ENCODE results near the gene SPINK14. TPM values are rescaled to one million over a fixed set of nuclear protein-coding genes. Genes with fewer than 3 reads are reported as not detected.

Gene SPINK14
- total RNA-seq, 3 donors from 2014 or later: not detected

DNA sequence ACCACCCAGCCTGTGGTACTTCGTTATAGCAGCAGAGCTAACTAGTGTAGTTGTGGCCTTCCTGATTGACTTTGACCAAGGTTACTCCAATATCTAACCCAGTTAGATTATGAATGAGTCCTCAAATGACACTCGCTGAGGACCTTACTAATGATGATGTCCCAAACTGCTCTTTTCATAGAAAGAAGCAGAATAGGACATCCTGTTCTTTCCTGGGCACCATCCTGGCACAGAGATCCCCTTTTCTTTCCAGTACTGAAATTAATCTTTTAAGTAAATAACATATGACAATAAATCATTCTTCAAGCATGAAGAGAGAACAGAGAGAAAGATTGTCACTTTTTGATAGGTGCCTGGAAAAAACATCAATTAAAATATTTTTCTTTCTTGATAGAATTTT is 26.7 kb upstream of the SPINK14 start:
- DNase-seq (ENCODE audit: low spot score in 2 of 2): no peak
- Histone ChIP-seq H3K9me3 (no peaks in the 10 kb centered on the region), H3K4me3 (no peak overlapping the region), H3K27me3 (no peaks in the 10 kb centered on the region), H3K27ac (no peak overlapping the region), H3K36me3 (no peaks in the 10 kb centered on the region), H3K4me1 (no peaks in the 10 kb centered on the region)
- intact Hi-C loops (cut with DNase I; ENCODE audit: low total_unique reads): no loop called here
- TF ChIP-seq, protein P1, sequence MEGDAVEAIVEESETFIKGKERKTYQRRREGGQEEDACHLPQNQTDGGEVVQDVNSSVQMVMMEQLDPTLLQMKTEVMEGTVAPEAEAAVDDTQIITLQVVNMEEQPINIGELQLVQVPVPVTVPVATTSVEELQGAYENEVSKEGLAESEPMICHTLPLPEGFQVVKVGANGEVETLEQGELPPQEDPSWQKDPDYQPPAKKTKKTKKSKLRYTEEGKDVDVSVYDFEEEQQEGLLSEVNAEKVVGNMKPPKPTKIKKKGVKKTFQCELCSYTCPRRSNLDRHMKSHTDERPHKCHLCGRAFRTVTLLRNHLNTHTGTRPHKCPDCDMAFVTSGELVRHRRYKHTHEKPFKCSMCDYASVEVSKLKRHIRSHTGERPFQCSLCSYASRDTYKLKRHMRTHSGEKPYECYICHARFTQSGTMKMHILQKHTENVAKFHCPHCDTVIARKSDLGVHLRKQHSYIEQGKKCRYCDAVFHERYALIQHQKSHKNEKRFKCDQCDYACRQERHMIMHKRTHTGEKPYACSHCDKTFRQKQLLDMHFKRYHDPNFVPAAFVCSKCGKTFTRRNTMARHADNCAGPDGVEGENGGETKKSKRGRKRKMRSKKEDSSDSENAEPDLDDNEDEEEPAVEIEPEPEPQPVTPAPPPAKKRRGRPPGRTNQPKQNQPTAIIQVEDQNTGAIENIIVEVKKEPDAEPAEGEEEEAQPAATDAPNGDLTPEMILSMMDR (IDR thresholded peaks at IDR 0.05): no peak
- TF ChIP-seq POLR2A (IDR thresholded peaks at IDR 0.05): no peak
- TF ChIP-seq POLR2AphosphoS5 (IDR thresholded peaks at IDR 0.05): no peak

DNA sequence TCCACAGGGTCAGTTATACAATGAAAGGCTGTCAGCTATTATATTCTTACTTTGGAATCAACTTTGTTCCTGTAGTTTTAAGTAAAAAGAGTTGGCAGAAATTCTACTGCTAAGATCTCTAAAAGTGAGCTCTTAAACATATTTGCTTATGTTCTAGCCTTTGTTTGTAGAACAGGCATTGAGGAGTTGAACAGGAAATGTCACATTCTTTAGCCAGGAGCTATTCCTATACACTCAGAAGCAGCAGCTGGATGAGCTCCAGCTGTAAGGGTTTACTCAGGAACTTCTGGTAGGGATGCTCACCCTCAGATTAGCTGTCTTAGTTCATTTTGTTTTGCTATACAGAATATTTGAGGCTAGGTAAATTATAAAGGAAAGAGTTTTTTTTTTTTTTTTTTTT is 22.4 kb upstream of the SPINK14 start:
- peak; percentile 49 to 56 for DNase-seq (ENCODE audit: low spot score in 2 of 2)
- Histone ChIP-seq H3K4me1 (no peaks in the 10 kb centered on the region), H3K9me3 (no peaks in the 10 kb centered on the region), H3K4me3 (no peak overlapping the region), H3K36me3 (no peaks in the 10 kb centered on the region), H3K27ac (no peak overlapping the region), H3K27me3 (no peaks in the 10 kb centered on the region)
- TF ChIP-seq POLR2A (IDR thresholded peaks at IDR 0.05) (no peak), POLR2AphosphoS5 (IDR thresholded peaks at IDR 0.05) (no peak)
- TF ChIP-seq, protein P1 (IDR thresholded peaks at IDR 0.05): no peak
- intact Hi-C loops (cut with DNase I; ENCODE audit: low total_unique reads): no loop called here

DNA sequence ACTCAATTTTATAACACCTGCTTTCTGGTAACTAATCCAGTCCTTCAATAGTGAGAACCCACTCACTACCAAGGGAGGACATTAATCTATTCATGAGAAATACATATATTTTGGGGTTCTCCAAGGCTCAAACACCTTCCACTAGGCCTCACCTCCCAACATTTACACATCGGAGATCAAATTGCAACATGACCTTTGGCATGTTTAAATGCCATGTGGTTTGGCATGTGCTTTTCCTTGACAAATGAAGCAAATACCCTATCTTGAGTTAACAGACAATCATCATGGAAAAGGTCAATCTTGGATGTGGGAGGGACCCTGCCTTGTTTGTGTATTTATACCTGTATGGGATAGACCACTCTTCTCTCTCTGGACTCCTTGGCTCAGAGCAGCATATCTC is 21.9 kb upstream of the SPINK14 start:
- intact Hi-C loops (cut with DNase I; ENCODE audit: low total_unique reads): no loop called here
- peak overlapping the region in 1 of 2 donors; percentile 77 for H3K27ac ChIP-seq

DNA sequence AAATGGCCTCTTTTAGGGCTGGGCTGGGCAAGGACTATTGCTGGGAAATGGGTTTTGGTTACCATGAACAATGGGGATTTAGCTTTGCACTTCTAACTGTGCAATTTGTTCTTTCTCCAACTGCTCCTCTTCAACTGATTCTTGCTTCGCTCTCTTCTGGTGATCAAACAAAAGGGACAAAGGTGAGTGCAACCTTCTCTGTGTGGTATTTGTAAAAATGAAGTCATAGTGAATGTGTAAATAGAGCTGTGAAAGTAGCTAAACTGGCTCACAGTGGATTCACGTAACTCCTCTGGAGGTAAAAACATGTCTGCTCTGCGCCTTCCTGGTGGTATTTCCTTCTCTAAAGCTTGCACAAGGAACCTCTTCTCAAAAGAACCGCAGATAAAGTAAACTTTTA is 20.9 kb upstream of the SPINK14 start:
- Histone ChIP-seq H3K4me1 (no peaks in the 10 kb centered on the region), H3K9me3 (no peaks in the 10 kb centered on the region), H3K27ac (peak overlapping the region in 1 of 2 donors; percentile 54), H3K27me3 (no peaks in the 10 kb centered on the region), H3K36me3 (no peaks in the 10 kb centered on the region), H3K4me3 (no peak overlapping the region)
- intact Hi-C loops (cut with DNase I; ENCODE audit: low total_unique reads): no loop called here
- no peak for DNase-seq (ENCODE audit: low spot score in 2 of 2)
- TF ChIP-seq POLR2A (IDR thresholded peaks at IDR 0.05) (no peak), POLR2AphosphoS5 (IDR thresholded peaks at IDR 0.05) (no peak)
- TF ChIP-seq, protein P1 (IDR thresholded peaks at IDR 0.05): no peak

More for the DNA sequence above, 21.9 kb upstream of the SPINK14 start:
- no peaks in the 10 kb centered on the region for H3K36me3 ChIP-seq
- TF ChIP-seq POLR2AphosphoS5 (IDR thresholded peaks at IDR 0.05): no peak
- TF ChIP-seq, protein P1 (IDR thresholded peaks at IDR 0.05): no peak
- TF ChIP-seq POLR2A (IDR thresholded peaks at IDR 0.05): no peak
- DNase-seq (ENCODE audit: low spot score in 2 of 2): no peak
- no peaks in the 10 kb centered on the region for H3K27me3 ChIP-seq
- H3K4me3 ChIP-seq: no peak overlapping the region
- no peaks in the 10 kb centered on the region for H3K9me3 ChIP-seq
- H3K4me1 ChIP-seq: no peaks in the 10 kb centered on the region

DNA sequence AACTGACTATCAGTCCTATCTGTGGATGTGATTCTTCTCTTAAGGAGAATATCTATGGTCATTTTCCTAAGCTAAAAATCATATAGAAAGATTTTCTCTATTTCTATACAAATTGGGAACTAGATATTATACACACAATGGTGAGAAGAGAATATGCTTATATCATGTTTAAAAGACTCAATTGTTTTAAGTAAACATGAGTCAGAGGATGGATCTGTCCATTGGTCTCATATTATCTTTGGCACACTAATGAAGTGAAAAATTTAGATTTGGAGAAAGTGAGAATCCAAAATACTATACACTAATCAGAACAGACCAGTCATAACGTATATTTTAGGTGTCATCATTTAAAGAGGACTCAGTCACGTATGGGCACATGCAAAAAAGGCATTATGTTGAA is 16.5 kb upstream of the SPINK14 start:
- Histone ChIP-seq H3K4me3 (no peak overlapping the region), H3K4me1 (no peaks in the 10 kb centered on the region), H3K27ac (no peak overlapping the region), H3K27me3 (no peaks in the 10 kb centered on the region), H3K9me3 (peaks cover 0 to 4% of the 10 kb centered on the region in 2 donors), H3K36me3 (no peaks in the 10 kb centered on the region)
- TF ChIP-seq POLR2A (IDR thresholded peaks at IDR 0.05) (no peak), POLR2AphosphoS5 (IDR thresholded peaks at IDR 0.05) (no peak)
- TF ChIP-seq, protein P1 (IDR thresholded peaks at IDR 0.05): no peak
- intact Hi-C loops (cut with DNase I; ENCODE audit: low total_unique reads): no loop called here
- no peak for DNase-seq (ENCODE audit: low spot score in 2 of 2)
